HG03045 (cell line): Measurements from ENCODE around the gene AMMECR1.
"Not testable (repeated sequence)": the region's sequence is repeated elsewhere in the genome, so short reads cannot be mapped to it uniquely, and the experiment has no call there.

Source experiments
- ATAC-seq: cut with Tn5 transposase; IDR thresholded peaks from one replicate; pipeline ENCODE4 v1.9.1; 2021; ENCODE audit warnings: mild to moderate bottlenecking, moderate library complexity; ENCODE audit not compliant: unreplicated experiment

Gene AMMECR1

GRCh38 chrX:110317820-110318663 is at the start of gene AMMECR1:
Gene AMMECR1, minus strand, starts transcription at chrX:110318085. Its CDS starts 14 bp downstream, at chrX:110318071.
- peak; percentile 77 for ATAC-seq

GRCh38 chrX:110363244-110363643 is 45.4 kb upstream of the AMMECR1 start:
- no peak for ATAC-seq

GRCh38 chrX:110359273-110359672 is 41.4 kb upstream of the AMMECR1 start:
- no peak for ATAC-seq

GRCh38 chrX:110358548-110358947 is 40.7 kb upstream of the AMMECR1 start, which contains the start of gene RTL9:
Gene RTL9, plus strand, starts transcription at chrX:110358848. Its CDS starts 91,770 bp downstream, at chrX:110450618.
- no peak for ATAC-seq

- ATAC-seq: no peak
Observed at GRCh38 chrX:110346681-110347080, 28.8 kb upstream of the AMMECR1 start.

DNA sequence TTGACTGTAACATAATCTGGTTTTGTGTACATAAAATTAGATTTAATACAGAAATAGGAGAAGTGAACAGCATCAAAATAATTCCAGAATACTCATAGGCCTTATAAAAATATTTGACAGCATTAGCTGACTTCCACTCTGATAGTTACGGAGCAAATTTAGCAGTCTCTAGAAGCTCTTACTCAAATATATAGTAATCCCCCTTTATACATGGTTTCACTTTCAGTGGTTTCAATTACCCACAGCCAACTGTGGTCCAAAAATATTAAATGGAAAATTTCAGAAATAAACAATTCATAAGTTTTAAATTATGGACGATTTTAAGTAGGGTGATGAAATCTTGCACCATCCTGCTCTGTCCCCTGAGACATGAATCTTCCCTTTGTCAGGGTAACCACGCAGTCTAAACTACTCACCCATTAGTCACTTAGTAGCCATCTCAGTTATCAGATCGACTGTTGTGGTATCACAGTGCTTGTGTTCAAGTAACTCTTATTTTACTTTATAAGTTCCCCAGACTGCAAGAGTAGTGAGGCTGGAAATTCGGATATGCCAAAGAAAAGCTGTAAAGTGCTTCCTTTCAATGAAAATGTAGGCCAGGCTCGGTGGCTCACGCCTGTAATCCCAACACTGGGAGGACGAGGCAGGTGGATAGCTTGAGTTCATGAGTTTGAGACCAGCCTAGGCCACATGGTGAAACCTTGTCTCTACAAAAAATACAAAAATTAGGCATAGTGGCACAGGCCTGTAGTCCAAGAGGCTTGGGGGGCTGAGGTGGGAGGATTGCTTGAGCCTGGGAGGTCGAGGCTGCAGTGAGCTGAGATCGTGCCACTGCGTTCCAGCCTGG is 23.5 kb upstream of the AMMECR1 start:
- ATAC-seq: no peak

DNA sequence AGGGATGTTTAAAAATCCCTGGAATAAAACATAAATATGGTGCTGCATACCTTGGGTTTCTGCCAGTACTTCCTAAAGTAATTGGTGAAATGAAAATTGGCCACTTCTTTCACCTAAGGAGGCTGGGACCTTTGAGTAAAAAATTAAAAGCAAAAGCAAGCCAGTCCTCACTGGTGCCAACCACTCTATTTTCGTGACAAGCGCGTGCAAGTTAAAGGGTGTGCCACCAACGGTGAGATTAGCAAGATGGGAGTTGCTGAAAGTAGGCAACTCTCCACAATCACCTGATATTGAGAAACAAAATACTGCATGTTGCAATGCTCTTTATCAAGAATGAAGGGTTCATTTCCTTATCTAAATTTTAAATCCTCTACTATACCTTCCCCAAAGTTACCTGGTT is 21.1 kb upstream of the AMMECR1 start:
- no peak for ATAC-seq

DNA sequence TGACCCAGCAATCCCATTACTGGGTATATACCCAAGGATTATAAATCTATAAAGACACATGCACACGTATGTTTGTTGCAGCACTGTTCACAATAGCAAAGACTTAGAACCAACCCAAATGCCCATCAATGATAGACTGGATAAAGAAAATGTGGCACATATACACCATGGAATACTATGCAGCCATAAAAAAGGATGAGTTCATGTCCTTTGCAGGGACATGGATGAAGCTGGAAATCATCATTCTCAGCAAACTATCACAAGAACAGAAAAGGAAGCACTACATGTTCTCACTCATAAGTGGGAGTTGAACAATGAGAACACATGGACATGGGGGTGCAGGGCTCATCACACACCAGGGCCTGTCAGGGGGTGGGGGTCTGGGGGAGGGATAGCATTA is 15.6 kb upstream of the AMMECR1 start:
- ATAC-seq: not testable (repeated sequence)

DNA sequence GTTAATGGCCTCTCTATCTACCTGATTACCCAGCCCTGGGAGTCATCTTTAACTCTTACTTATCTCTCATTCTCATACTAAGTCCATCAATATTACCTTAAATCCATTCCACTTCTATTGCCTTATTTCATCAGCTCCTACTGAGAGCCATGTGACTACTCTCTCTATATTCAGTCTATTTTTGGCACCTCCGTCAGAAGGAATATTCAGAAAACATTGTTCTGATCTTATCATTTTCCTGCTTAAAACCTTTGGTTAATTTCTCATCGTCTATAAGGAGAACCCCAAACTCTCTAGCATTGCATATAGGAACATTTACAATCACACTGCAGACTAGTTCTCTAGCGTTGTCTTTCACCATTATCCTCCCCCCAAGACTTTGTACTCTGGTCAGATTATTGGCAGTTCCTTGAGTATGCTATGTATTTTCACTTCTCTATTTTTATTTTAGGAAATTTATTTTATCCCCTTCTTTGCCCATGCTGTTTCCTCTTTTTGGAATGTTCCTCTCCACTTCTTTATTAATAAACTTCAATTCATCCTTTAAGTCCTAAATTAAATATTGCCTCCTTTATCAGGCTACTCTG is 13.7 kb upstream of the AMMECR1 start:
- no peak for ATAC-seq

GRCh38 chrX:110328613-110329012 is 10.7 kb upstream of the AMMECR1 start:
- not testable (repeated sequence) for ATAC-seq

GRCh38 chrX:110327336-110327735 is 9.5 kb upstream of the AMMECR1 start:
- ATAC-seq: no peak

DNA sequence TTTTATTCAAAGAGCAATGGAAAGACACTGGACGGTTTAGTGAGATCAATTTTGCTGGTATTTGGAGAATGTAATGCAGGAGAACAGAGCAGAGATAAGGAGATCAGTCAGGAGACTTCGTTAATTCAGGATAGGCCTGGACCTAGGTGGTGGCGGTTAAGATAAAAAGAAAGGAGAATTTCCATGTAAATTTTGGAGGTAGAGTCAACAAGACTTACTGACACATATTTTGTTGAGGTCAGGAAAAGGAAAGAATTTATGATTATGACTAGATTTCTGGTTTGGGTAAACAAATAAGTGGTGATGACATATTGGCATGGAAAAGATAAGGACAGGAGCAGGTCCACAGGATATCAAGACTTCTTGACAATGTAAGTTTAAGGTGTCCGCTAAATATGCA is 8.8 kb upstream of the AMMECR1 start:
- no peak for ATAC-seq

GRCh38 chrX:110322603-110323002 is 4.7 kb upstream of the AMMECR1 start:
- ATAC-seq: no peak

DNA sequence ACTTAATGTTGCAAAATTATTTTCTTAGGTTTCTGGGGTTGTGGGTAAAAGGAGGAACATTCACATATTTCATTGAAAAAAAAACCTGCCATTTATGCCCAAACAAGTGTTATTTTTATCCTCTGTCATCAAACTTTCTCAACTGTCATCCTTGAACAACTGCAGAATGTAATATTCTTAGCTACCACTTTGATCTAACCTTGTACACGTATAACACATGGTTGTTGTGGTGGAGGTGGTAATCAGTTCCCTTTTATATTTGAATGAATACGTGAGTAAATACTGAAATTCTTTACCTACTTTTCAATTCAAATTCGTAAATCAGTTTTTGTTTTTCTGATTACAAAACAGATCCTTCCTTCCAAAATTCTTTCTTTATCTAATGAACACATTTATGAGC is 3.8 kb upstream of the AMMECR1 start:
- ATAC-seq: no peak

DNA sequence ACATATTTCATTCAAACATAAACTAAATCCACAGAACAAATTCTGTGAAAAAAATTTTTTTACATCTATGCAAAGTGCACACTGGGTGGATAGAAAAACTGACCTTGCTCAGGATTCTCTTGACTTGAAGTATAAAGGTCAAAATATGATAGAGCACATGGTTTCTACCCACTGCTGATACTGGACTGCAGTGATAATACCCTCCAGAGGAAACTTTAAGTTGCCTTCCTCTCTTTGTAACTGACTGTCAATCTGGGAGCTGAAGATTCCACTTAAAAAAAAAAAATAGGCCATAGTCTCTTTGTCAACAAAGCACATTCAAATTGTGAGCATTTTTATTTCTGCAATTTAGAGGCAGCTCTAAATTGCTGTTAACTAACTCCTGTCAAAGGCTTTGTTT is 3.2 kb upstream of the AMMECR1 start:
- ATAC-seq: no peak

- no peak for ATAC-seq
Observed at GRCh38 chrX:110320381-110320987, 2.6 kb upstream of the AMMECR1 start.

GRCh38 chrX:110318664-110318968 is 731 bp upstream of the AMMECR1 start:
- peak; percentile 14 for ATAC-seq

DNA sequence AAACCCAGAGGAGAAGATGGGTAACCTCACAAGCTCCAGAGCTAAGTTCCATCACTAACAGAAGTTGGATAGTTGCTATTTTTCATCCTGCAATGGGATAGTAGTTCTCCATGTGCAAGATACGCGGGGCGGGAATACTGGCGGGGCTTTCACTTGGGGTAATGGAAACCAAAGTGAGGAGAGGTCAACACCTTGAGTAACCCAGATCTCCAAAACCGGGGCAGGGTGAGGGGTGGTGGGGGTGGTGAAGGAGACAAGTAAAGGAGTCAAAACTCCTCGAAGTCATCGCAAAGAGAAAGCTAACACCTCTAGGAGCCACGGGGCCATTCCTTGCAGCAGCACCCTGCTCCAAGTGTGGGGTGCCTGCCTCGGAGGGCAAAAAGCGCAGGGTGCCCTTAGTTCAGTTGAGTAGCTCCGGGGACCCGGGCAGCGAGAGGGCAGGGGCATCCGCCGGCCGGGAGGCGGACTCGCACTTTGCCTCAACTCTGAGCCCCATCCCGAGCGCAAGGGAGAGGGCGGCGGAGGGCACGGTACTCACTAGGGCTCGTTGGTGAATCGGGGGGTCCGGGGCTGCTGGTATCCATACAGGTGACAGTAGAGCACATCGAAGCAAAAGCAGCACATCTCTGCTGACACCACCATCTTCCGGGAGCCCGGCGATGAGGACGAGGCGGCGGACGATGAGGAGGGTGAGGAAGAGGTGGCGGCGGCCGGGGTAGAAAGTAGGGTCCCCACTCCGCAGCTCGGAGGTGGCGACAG is 645 bp downstream of the AMMECR1 start:
- ATAC-seq: peak; percentile 36

DNA sequence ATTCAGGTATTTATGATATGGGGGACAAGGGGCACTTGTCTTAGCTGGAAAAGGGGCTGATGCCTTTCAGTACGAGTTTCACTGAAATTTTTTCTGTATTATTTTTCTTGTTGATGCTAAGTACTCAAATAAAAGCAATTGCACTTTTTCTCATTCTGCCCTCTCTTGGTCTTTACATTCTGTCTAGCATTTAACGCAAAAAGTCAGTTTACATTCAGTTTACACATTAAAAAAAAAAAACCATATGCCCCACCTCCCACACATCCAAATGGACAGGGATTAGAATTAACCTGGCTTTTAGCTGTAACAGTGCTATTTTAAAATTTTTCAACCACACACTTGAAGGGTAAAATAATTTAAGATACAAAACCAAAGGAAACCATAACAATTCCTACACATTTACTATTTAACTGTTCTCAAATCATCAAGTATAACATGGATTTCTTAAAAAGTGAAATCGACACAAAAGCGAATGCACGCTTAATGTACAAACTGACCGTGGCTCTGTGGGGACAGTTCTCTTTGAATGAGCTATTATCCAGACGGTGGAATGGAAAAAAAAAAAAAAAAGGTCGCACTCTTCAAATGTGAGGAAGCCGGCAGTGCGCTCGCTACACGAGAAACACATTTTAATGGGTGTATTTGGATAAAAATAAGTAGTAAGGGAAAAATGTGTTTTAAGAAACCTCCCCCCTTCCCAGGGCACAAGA is 1.4 kb downstream of the AMMECR1 start:
- no peak for ATAC-seq

- no peak for ATAC-seq
Observed at GRCh38 chrX:110315551-110315950, 2.3 kb downstream of the AMMECR1 start.
